K562 (cell line): ENCODE data around the gene SLC43A2. TPM values are rescaled to one million over a fixed set of nuclear protein-coding genes. Genes with fewer than 3 reads are reported as not detected.

Experiments used
- ATAC-seq: fragments of 200-7000 bp; cut with Tn5 transposase; 3 replicates; pipeline ENCODE4 v1.9.1; 2020; ENCODE audit warnings: moderate library complexity
- BruUV-seq: library from RNA; stranded (reverse); fragments of 400-500 nt; replicated peaks from 2 replicates; lab custom pipeline; 2021; lab: Mats Ljungman, UMichigan
- CTCF ChIA-PET: fragments of 300-600 bp; formaldehyde crosslinking; extraction: SDS; loops from one replicate; lab custom pipeline; 2021; ENCODE audit warnings: low intra/inter-chr PET ratio; lab: Yijun Ruan, JAX
- POLR2A ChIA-PET: fragments of 300-600, 350-650 bp; sonication (Branson Sonifier 250); formaldehyde crosslinking; extraction: SDS; loops from one replicate; lab custom pipeline; 2021; ENCODE audit warnings: antibody characterized with exemption, inconsistent platforms; lab: Yijun Ruan, JAX
- DNase-seq, 4 experiments: peaks; one replicate each; pipeline versions ENCODE4 v3.0.0 to v3.0.0-alpha.2; 2011 to 2018; ENCODE audit warnings: low spot score in 3 of 4, mixed read lengths in 3 of 4; ENCODE audit errors: extremely low read depth in 1 of 4
- FAIRE-seq: peaks from 2 replicates; lab custom pipeline; 2011; peaks lifted over from hg19 to GRCh38; lab: Jason Lieb, UNC
- H2AFZ ChIP-seq: 2 replicates; pipeline ENCODE4 v1.6.0; 2011; ENCODE audit warnings: low read depth, low read length, control low read depth, inconsistent platforms
- H3K27ac ChIP-seq: fragments of 200-600 bp; 3 replicates; pipeline ENCODE4 v1.8.0; 2011; ENCODE audit warnings: low read depth, mild to moderate bottlenecking, control low read depth, inconsistent platforms, low read length, moderate library complexity, mixed read lengths; ENCODE audit errors: extremely low read depth
- H3K27me3 ChIP-seq, 2 experiments: fragments of 300-600 bp in 1 of 2; 2 replicates in 1 of 2; 3 replicates in 1 of 2; pipeline versions ENCODE4 v1.6.0 to v1.8.0; 2011; ENCODE audit warnings: inconsistent platforms in 2 of 2, low read length in 2 of 2, mild to moderate bottlenecking in 1 of 2, mixed read lengths in 1 of 2, moderate library complexity in 1 of 2; ENCODE audit not compliant: control insufficient read depth in 2 of 2, insufficient read depth in 2 of 2
- H3K36me3 ChIP-seq: fragments of 300-600 bp; 3 replicates; pipeline ENCODE4 v1.8.0; 2011; ENCODE audit warnings: mild to moderate bottlenecking, low read length, inconsistent platforms; ENCODE audit not compliant: control insufficient read depth, insufficient read depth
- H3K4me1 ChIP-seq, 2 experiments: fragments of 200-600 bp in 1 of 2; replicated peaks in 1 of 2; 2 replicates in 1 of 2; 3 replicates in 1 of 2; pipeline versions ENCODE4 v1.5.1 to v1.8.0; 2011; ENCODE audit warnings: inconsistent platforms in 2 of 2, low read length in 2 of 2, mild to moderate bottlenecking in 1 of 2, mixed read lengths in 1 of 2, moderate library complexity in 1 of 2; ENCODE audit not compliant: control insufficient read depth in 2 of 2, insufficient read depth in 2 of 2
- H3K4me2 ChIP-seq: 2 replicates; pipeline ENCODE4 v1.6.1; 2011; ENCODE audit warnings: low read length, control low read depth, inconsistent platforms, mixed read lengths; ENCODE audit not compliant: insufficient read depth
- H3K4me3 ChIP-seq: fragments of 200-600 bp; sonication (generic), shearing (Covaris generic); 2 replicates; pipeline ENCODE4 v1.5.1; 2016; ENCODE audit warnings: control low read depth, inconsistent platforms
- H3K79me2 ChIP-seq: fragments of 200-600 bp; 3 replicates; pipeline ENCODE4 v1.8.0; 2011; ENCODE audit warnings: low read length, inconsistent platforms; ENCODE audit not compliant: control insufficient read depth, insufficient read depth
- H3K9ac ChIP-seq, 2 experiments: 2 replicates each; pipeline versions ENCODE4 v1.6.0 to v1.6.1; 2011; ENCODE audit warnings: low read depth in 2 of 2, low read length in 2 of 2, control low read depth in 1 of 2, inconsistent platforms in 1 of 2, mild to moderate bottlenecking in 1 of 2, mixed read lengths in 1 of 2; ENCODE audit not compliant: insufficient read depth in 1 of 2
- H3K9me1 ChIP-seq: one replicate; pipeline ENCODE4 v1.6.0; 2011; ENCODE audit warnings: inconsistent platforms, mild to moderate bottlenecking, low read length, moderate library complexity; ENCODE audit not compliant: control insufficient read depth, insufficient read depth
- H3K9me3 ChIP-seq: replicated peaks from 2 replicates; pipeline ENCODE4 v1.5.1; 2011; ENCODE audit warnings: low read depth, low read length, inconsistent platforms; ENCODE audit not compliant: control insufficient read depth, insufficient read depth
- H4K20me1 ChIP-seq: replicated peaks from 2 replicates; pipeline ENCODE4 v1.6.1; 2011; ENCODE audit warnings: low read length, inconsistent platforms, mixed read lengths; ENCODE audit not compliant: control insufficient read depth, insufficient read depth
- FOXK1 ChIP-seq: sonication (generic); formaldehyde crosslinking; IDR thresholded peaks from 2 replicates; pipeline ENCODE4 v1.8.0; 2022; ENCODE audit warnings: missing genetic modification reagents, mild to moderate bottlenecking, borderline replicate concordance
- KAT2B ChIP-seq: IDR thresholded peaks from one replicate; pipeline ENCODE4 v1.6.1; 2012; ENCODE audit warnings: low read depth, mild to moderate bottlenecking, control low read depth, inconsistent platforms, low read length, moderate library complexity
- MYC ChIP-seq, 2 experiments: fragments of 250-450 bp in 1 of 2; sonication (Bioruptor Pico) in 1 of 2; IDR thresholded peaks; 2 replicates each; pipeline versions ENCODE4 v1.5.1 to v1.6.1; 2012 to 2021; ENCODE audit warnings: low read depth in 2 of 2, borderline replicate concordance in 1 of 2, improper control_type of control experiment in 1 of 2, low read length in 1 of 2, mild to moderate bottlenecking in 1 of 2, moderate library complexity in 1 of 2
- PCBP2 ChIP-seq: fragments of 200-400 bp; formaldehyde crosslinking; IDR thresholded peaks from 2 replicates; pipeline ENCODE4 v1.6.1; 2018; ENCODE audit warnings: low read length, low read depth, mild to moderate bottlenecking, moderate library complexity; ENCODE audit not compliant: poor library complexity, severe bottlenecking
- RBFOX2 ChIP-seq: fragments of 200-400 bp; formaldehyde crosslinking; IDR thresholded peaks from 2 replicates; pipeline ENCODE4 v1.6.1; 2017; ENCODE audit warnings: low read depth, mild to moderate bottlenecking, low read length, moderate library complexity
- SNIP1 ChIP-seq: fragments of 450-650 bp; IDR thresholded peaks from 2 replicates; pipeline ENCODE4 v1.7.1; 2017; ENCODE audit warnings: low read depth, mild to moderate bottlenecking
- STAT5B ChIP-seq: fragments of 250-450 bp; sonication (Bioruptor Pico); IDR thresholded peaks from 2 replicates; pipeline ENCODE4 v1.8.0; 2021; ENCODE audit warnings: mild to moderate bottlenecking, inconsistent platforms
- ZBTB7A ChIP-seq: IDR thresholded peaks from 2 replicates; pipeline ENCODE4 v1.6.1; 2011; ENCODE audit warnings: low read depth, mild to moderate bottlenecking, low read length, moderate library complexity, borderline replicate concordance; ENCODE audit not compliant: control insufficient read depth
- ZNF224 ChIP-seq: sonication (generic); formaldehyde crosslinking; IDR thresholded peaks from 2 replicates; pipeline ENCODE4 v1.8.0; 2022; ENCODE audit warnings: mild to moderate bottlenecking, missing genetic modification reagents
- ZNF347 ChIP-seq: fragments of 450-650 bp; formaldehyde crosslinking; IDR thresholded peaks from 2 replicates; pipeline ENCODE4 v1.4.0; 2020; ENCODE audit warnings: low read depth, mild to moderate bottlenecking, moderate library complexity
- ZNF589 ChIP-seq: fragments of 200-800 bp; sonication (Bioruptor generic); IDR thresholded peaks from 2 replicates; pipeline ENCODE4 v1.6.1; 2016; ENCODE audit warnings: low read depth, missing genetic modification characterization, missing compliant biosample characterization
- WGBS: fragments of 100-300 bp; shearing (Covaris generic); methylation state at CpG from one replicate; pipeline ENCODE4 v1.1.6; 2016; ENCODE audit warnings: low coverage, mixed read lengths; ENCODE audit not compliant: insufficient coverage; ENCODE audit errors: missing lambda C conversion rate; 5-methylcytosine and 5-hydroxymethylcytosine counted together
- in situ Hi-C: fragments of 300-500 bp; cut with MboI; formaldehyde crosslinking; loops from 4 replicates; pipeline ENCODE4 v1.15.0; 2018; ENCODE audit warnings: inconsistent platforms, mixed read lengths
- intact Hi-C: fragments of 100-400 bp; cut with micrococcal nuclease; formaldehyde crosslinking; loops from 2 replicates; pipeline ENCODE4 v1.14.2; 2022
- polyA plus RNA-seq, 8 experiments: library from polyadenylated mRNA; depleted of rRNA in 4 of 8; stranded (reverse) in 5 of 8; unstranded in 3 of 8; fragments of >200 nt; fragmentation: Nextera tagmentation in 2 of 8; fragmentation: Illumina TruSeq in 1 of 8; extraction: Ambion mirVana in 2 of 8; extraction: Trizol in 1 of 8; gene quantifications; 2 replicates each; pipeline versions ENCODE4 v1.2.1 to v1.2.3, GENCODE V29; 2011 to 2014; ENCODE audit warnings: inconsistent platforms in 1 of 8, missing spikeins in 1 of 8
- total RNA-seq, 7 experiments: library from RNA; depleted of rRNA in 6 of 7; stranded (reverse); fragments of >200 nt in 6 of 7; fragmentation: Illumina TruSeq in 2 of 7; extraction: Trizol in 2 of 7; gene quantifications; 2 replicates each; pipeline versions ENCODE4 v1.2.1 to v1.2.3, GENCODE V29; 2011 to 2021; ENCODE audit warnings: low replicate concordance in 1 of 7
- TF ChIP-seq, protein P1 (sequence below): fragments of 450-650 bp; IDR thresholded peaks from 2 replicates; pipeline ENCODE4 v1.7.0; 2016; ENCODE audit warnings: borderline replicate concordance
- TF ChIP-seq, protein P2 (sequence below): fragments of 250-450 bp; sonication (Bioruptor Pico); IDR thresholded peaks from 2 replicates; pipeline ENCODE4 v1.8.0; 2021; ENCODE audit warnings: moderate library complexity, mild to moderate bottlenecking, inconsistent platforms

SLC43A2 gene
- total and polyA plus RNA-seq, 9 of the 15 experiments (the other 6 are each of a cell fraction or from before 2014, with no cell fraction given) = 0.03 to 10.2 (median 3.6) TPM

DNA sequence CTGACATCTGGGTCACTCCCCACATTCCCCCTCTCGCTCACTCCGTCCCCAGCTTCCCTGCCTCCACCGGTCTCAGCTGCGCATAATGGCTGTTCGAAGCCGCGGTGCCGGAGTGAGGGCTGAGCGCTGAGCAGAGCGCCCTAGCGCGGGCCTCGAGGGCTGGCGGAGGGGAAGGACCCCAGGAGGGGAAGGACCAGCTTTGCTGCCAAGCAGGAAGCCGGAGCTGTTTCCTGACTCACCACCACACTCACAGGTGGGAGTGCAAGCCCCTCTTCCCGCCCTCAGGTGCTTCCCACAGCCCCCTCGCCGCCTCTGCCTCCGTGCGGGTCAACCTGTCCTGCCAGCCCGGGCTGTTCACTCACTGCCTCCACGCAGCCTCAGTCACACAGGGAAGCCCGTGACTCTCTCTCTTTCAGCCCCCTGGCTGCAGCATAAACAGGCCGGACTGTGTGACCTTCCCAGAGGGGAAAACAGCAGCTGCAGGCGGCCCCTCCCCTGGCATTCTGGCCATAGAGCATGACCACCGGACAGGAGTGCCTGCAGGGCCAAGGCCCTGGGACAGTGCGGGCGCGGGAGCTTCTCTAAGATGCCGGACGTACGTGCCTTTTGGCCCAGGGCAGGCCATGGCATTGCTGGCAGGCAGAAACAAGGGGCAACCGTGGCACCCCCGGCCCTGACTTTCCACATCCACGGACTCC is 23.7 kb downstream of the SLC43A2 start (continued):
- TF ChIP-seq, protein P1, sequence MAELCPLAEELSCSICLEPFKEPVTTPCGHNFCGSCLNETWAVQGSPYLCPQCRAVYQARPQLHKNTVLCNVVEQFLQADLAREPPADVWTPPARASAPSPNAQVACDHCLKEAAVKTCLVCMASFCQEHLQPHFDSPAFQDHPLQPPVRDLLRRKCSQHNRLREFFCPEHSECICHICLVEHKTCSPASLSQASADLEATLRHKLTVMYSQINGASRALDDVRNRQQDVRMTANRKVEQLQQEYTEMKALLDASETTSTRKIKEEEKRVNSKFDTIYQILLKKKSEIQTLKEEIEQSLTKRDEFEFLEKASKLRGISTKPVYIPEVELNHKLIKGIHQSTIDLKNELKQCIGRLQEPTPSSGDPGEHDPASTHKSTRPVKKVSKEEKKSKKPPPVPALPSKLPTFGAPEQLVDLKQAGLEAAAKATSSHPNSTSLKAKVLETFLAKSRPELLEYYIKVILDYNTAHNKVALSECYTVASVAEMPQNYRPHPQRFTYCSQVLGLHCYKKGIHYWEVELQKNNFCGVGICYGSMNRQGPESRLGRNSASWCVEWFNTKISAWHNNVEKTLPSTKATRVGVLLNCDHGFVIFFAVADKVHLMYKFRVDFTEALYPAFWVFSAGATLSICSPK = no peak
- TF ChIP-seq RBFOX2 (no peak), PCBP2 (no peak), MYC (IDR thresholded peaks at IDR 0.05; ENCODE audit: low read depth, low read length) (no peak), MYC (CRISPR knock-in tag; IDR thresholded peaks at IDR 0.05; ENCODE audit: borderline replicate concordance, low read depth) (no peak), ZNF589 (CRISPR knock-in tag) (no peak)

DNA sequence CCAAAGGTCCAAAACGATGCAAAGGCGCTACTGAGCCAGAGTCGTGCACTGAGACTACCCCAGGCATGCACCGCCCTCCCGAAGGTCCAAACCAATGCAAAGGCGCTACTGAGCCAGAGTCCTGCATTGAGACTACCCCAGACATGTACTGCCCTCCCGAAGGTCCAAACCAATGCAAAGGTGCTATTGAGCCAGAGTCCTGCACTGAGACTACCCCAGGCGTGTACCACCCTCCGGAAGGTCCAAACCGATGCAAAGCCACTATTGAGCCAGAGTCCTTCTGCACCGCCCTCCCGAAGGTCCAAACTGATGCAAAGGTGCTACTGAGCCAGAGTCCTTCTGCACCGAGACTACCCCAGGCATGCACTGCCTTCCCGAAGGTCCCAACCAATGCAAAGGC is 27.1 kb downstream of the SLC43A2 start:
- FAIRE-seq = no peak
- Histone ChIP-seq H3K27ac (no peak overlapping the region), H3K4me2 (no peak overlapping the region), H2AFZ (no peak overlapping the region), H3K4me3 (no peak overlapping the region), H3K79me2 (no peaks in the 10 kb centered on the region), H3K9ac (no peak overlapping the region), H4K20me1 (no peaks in the 10 kb centered on the region), H3K4me1 (peaks cover 0 to 9% of the 10 kb centered on the region in 2 experiments; a peak in 2 of 5 replicates), H3K9me1 (no peaks in the 10 kb centered on the region), H3K9me3 (peaks cover 5% of the 10 kb centered on the region; the same call in 1 of the 2 replicates), H3K27me3 (no peaks in the 10 kb centered on the region), H3K36me3 (no peaks in the 10 kb centered on the region)
- 89% methylated on average over 11 of the region's 14 CpGs for WGBS
- intact Hi-C loops (no loop called here), in situ Hi-C loops (no loop called here)
- ChIA-PET CTCF (no interaction called here), POLR2A (no interaction called here)
- no peak for ATAC-seq
- TF ChIP-seq ZBTB7A = no peak
- TF ChIP-seq ZNF347 (CRISPR knock-in tag) = no peak
- TF ChIP-seq, protein P2, sequence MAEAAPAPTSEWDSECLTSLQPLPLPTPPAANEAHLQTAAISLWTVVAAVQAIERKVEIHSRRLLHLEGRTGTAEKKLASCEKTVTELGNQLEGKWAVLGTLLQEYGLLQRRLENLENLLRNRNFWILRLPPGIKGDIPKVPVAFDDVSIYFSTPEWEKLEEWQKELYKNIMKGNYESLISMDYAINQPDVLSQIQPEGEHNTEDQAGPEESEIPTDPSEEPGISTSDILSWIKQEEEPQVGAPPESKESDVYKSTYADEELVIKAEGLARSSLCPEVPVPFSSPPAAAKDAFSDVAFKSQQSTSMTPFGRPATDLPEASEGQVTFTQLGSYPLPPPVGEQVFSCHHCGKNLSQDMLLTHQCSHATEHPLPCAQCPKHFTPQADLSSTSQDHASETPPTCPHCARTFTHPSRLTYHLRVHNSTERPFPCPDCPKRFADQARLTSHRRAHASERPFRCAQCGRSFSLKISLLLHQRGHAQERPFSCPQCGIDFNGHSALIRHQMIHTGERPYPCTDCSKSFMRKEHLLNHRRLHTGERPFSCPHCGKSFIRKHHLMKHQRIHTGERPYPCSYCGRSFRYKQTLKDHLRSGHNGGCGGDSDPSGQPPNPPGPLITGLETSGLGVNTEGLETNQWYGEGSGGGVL = no peak
- TF ChIP-seq STAT5B (CRISPR knock-in tag) = no peak
- TF ChIP-seq FOXK1 (CRISPR knock-in tag) = no peak
- TF ChIP-seq KAT2B = no peak
- TF ChIP-seq SNIP1 = no peak
- TF ChIP-seq ZNF224 (CRISPR knock-in tag) = no peak
- BruUV-seq = no TSS peak
- DNase-seq = no peak
